ENCODE results near the gene DERA.

DNA sequence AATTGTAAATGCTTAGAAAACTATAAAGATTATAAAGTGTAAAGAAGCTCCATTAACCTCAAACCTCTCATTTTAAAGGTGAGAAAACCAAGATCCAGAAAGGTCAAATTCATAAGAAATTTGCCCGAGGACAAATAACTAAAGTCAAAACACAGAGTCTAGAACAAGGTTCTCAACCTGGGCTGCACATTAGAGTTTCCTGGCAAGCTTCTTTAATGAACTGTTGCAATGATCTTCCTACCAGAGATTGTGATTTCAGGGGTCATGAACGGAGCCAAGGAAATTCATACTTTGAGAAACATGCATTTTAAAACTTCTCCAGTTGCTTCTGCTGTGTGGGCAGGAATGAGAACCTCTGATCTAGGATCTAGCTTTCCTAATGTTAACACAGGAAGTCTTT, 86.8 kb downstream of the DERA start:
- TF ChIP-seq, protein P1, sequence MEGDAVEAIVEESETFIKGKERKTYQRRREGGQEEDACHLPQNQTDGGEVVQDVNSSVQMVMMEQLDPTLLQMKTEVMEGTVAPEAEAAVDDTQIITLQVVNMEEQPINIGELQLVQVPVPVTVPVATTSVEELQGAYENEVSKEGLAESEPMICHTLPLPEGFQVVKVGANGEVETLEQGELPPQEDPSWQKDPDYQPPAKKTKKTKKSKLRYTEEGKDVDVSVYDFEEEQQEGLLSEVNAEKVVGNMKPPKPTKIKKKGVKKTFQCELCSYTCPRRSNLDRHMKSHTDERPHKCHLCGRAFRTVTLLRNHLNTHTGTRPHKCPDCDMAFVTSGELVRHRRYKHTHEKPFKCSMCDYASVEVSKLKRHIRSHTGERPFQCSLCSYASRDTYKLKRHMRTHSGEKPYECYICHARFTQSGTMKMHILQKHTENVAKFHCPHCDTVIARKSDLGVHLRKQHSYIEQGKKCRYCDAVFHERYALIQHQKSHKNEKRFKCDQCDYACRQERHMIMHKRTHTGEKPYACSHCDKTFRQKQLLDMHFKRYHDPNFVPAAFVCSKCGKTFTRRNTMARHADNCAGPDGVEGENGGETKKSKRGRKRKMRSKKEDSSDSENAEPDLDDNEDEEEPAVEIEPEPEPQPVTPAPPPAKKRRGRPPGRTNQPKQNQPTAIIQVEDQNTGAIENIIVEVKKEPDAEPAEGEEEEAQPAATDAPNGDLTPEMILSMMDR (IDR thresholded peaks at IDR 0.05): no peak
- TF ChIP-seq POLR2A (IDR thresholded peaks at IDR 0.05): no peak

All from adrenal gland (tissue), 5 donors.